Mesendoderm (in vitro differentiated cells): ENCODE measurements around the gene IFIT2.
"Not testable (repeated sequence)": the region's sequence is repeated elsewhere in the genome, so short reads cannot be mapped to it uniquely, and the experiment has no call there.

ENCODE experiments used
- DNase-seq: peaks from one replicate; pipeline ENCODE4 v3.0.0; 2013
- H2AK5ac ChIP-seq: 2 replicates; pipeline ENCODE4 v1.6.1; 2013; ENCODE audit warnings: low read length, inconsistent platforms
- H2BK120ac ChIP-seq: 2 replicates; pipeline ENCODE4 v1.6.1; 2013; ENCODE audit warnings: low read depth, mild to moderate bottlenecking, low read length, moderate library complexity, mixed read lengths
- H2BK15ac ChIP-seq: replicated peaks from 2 replicates; pipeline ENCODE4 v1.6.1; 2013; ENCODE audit warnings: low read depth, mild to moderate bottlenecking, moderate library complexity
- H2BK5ac ChIP-seq: 2 replicates; pipeline ENCODE4 v1.6.1; 2013; ENCODE audit warnings: low read length, inconsistent platforms
- H3K18ac ChIP-seq: 2 replicates; pipeline ENCODE4 v1.6.1; 2013; ENCODE audit warnings: mild to moderate bottlenecking, low read length, mixed read lengths
- H3K23ac ChIP-seq: one replicate; pipeline ENCODE4 v1.6.1; 2013; ENCODE audit warnings: low read length
- H3K27ac ChIP-seq: 2 replicates; pipeline ENCODE4 v1.5.1; 2013; ENCODE audit warnings: low read depth, mild to moderate bottlenecking, inconsistent platforms, low read length, moderate library complexity
- H3K27me3 ChIP-seq: 2 replicates; pipeline ENCODE4 v1.6.1; 2013; ENCODE audit warnings: low read length, control low read depth, mild to moderate bottlenecking, inconsistent platforms; ENCODE audit not compliant: insufficient read depth, poor library complexity
- H3K36me3 ChIP-seq: 2 replicates; pipeline ENCODE4 v1.6.1; 2013; ENCODE audit warnings: low read length, inconsistent platforms; ENCODE audit not compliant: control insufficient read depth, insufficient read depth
- H3K4ac ChIP-seq: one replicate; pipeline ENCODE4 v1.6.1; 2013; ENCODE audit warnings: low read depth, mild to moderate bottlenecking, low read length, moderate library complexity
- H3K4me1 ChIP-seq: 2 replicates; pipeline ENCODE4 v1.6.1; 2013; ENCODE audit warnings: low read depth, low read length, inconsistent platforms; ENCODE audit not compliant: control insufficient read depth
- H3K4me2 ChIP-seq: 2 replicates; pipeline ENCODE4 v1.6.1; 2013; ENCODE audit warnings: low read length
- H3K4me3 ChIP-seq: 2 replicates; pipeline ENCODE4 v1.5.1; 2013; ENCODE audit warnings: mild to moderate bottlenecking, low read length
- H3K56ac ChIP-seq: one replicate; pipeline ENCODE4 v1.6.1; 2013; ENCODE audit warnings: low read length
- H3K79me1 ChIP-seq: 2 replicates; pipeline ENCODE4 v1.6.1; 2013; ENCODE audit warnings: low read length, inconsistent platforms
- H3K79me2 ChIP-seq: 2 replicates; pipeline ENCODE4 v1.6.1; 2013; ENCODE audit warnings: mild to moderate bottlenecking, low read length; ENCODE audit not compliant: control insufficient read depth, insufficient read depth
- H3K9ac ChIP-seq: 2 replicates; pipeline ENCODE4 v1.6.1; 2013; ENCODE audit warnings: low read length, inconsistent platforms
- H4K5ac ChIP-seq: one replicate; pipeline ENCODE4 v1.6.1; 2013; ENCODE audit warnings: low read length
- H4K8ac ChIP-seq: one replicate; pipeline ENCODE4 v1.6.1; 2013; ENCODE audit warnings: low read depth, mild to moderate bottlenecking, control low read depth, low read length, moderate library complexity
- WGBS: extraction: QIAGEN DNeasy Blood & Tissue Kit; methylation state at CpG from one replicate; pipeline ENCODE4 v1.1.7; 2013; ENCODE audit warnings: low lambda C conversion rate, missing lambda C conversion rate; ENCODE audit not compliant: insufficient coverage; ENCODE audit errors: extremely low coverage; 5-methylcytosine and 5-hydroxymethylcytosine counted together

The IFIT2 gene

DNA sequence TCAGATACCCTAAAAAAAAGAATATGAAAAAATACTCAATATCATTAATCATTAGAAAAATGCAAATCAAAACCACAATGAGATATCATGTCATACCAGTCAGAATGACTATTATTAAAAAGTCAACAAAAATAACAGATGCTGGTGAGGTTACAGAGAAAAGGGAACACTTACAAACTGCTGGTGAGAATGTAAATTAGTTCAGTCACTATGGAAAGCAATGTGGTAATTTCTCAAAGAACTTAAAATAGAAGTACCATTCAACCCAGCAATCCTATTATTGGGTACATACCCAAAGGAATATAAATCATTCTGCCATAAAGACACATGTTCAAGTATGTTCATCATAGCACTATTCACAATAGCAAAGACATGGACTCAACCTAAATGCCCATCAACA is 23.2 kb downstream of the IFIT2 start:
- H2BK5ac ChIP-seq, H3K27me3 ChIP-seq, DNase-seq, H3K4me2 ChIP-seq, H2BK15ac ChIP-seq, H3K27ac ChIP-seq, H3K23ac ChIP-seq, H3K4me3 ChIP-seq, H2AK5ac ChIP-seq, H3K79me2 ChIP-seq, H3K4me1 ChIP-seq, H4K5ac ChIP-seq, H3K36me3 ChIP-seq, H3K79me1 ChIP-seq, H3K56ac ChIP-seq, H2BK120ac ChIP-seq, H4K8ac ChIP-seq, H3K9ac ChIP-seq, H3K4ac ChIP-seq, H3K18ac ChIP-seq: not testable (repeated sequence)

DNA sequence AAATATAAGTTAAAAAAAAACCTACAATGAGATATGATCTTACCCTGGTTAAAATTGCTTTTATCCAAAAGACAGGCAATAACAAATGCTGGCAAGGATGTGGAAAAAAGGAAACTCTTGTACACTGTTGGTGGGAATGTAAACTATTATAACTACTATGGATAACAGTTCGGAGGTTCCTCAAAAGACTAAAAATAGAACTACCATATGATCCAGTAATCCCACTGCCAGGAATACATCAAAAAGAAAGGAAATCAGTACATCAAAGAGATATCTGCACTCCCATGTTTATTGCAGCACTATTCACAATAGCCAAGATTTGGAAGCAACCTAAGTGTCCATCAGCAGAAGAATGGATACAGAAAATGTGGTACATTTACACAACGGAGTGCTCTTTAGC is 24.0 kb downstream of the IFIT2 start:
- not testable (repeated sequence) for H3K36me3 ChIP-seq, H2BK15ac ChIP-seq, H4K8ac ChIP-seq, H4K5ac ChIP-seq, H3K4ac ChIP-seq, H3K27me3 ChIP-seq, H2BK5ac ChIP-seq, H3K23ac ChIP-seq, H2BK120ac ChIP-seq, H3K4me3 ChIP-seq, H3K79me1 ChIP-seq, H3K9ac ChIP-seq, H3K79me2 ChIP-seq, H3K4me2 ChIP-seq, DNase-seq, H3K18ac ChIP-seq, H3K56ac ChIP-seq, H3K27ac ChIP-seq, H2AK5ac ChIP-seq
- WGBS: no CpG with 5 or more reads among the region's 2 CpGs
- peaks cover 12% of the 10 kb centered on the region for H3K4me1 ChIP-seq

DNA sequence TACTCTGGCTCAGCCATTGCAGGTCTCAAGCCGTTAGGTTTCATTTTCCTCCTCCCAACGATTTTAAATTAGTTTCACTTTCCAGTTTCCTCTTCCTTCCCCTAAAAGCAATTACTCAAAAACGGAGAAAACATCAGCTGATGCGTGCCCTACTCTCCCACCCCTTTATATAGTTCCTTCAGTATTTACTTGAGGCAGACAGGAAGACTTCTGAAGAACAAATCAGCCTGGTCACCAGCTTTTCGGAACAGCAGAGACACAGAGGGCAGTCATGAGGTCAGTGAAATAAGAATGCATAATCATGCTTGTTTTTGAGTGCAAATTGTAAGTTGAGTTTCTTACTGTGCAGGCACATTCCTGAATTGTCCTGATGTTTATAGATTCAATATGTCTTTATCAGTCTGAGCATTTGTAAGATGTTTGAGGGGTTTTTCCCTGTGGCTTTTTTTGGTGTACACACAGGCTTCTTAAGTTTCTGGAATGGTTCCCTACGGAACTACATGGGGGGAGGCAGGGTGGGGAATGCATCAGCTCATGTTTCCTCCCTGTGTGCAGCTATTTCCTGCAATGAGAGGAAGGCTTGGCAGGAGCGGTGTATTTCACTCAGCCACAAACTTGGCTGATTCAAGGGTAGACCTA is 26.1 kb downstream of the IFIT2 start, which contains the start of gene IFIT3:
Gene IFIT3 (plus strand): TSS at position 195 of the 639 bp plus-strand sequence. CDS start 77 bp downstream, at position 272.
- Histone ChIP-seq H3K56ac (peak within 1 kb of the TSS; percentile 73), H2AK5ac (no peak within 1 kb of the TSS), H4K8ac (peak within 1 kb of the TSS; percentile 84), H3K4ac (peak within 1 kb of the TSS; percentile 70), H3K18ac (peak within 1 kb of the TSS; percentile 94), H3K4me1 (peaks cover 15% of the 10 kb centered on the region), H3K9ac (peak within 1 kb of the TSS; percentile 41), H3K36me3 (no peaks in the 10 kb centered on the region), H3K27me3 (no peaks in the 10 kb centered on the region), H3K23ac (no peak within 1 kb of the TSS), H2BK15ac (no peak within 1 kb of the TSS), H3K4me2 (no peak within 1 kb of the TSS), H3K4me3 (no peak within 1 kb of the TSS), H2BK120ac (peak within 1 kb of the TSS; percentile 65), H2BK5ac (peak within 1 kb of the TSS; percentile 70), H4K5ac (peak within 1 kb of the TSS; percentile 60), H3K79me1 (no peaks in the 10 kb centered on the region), H3K27ac (peak within 1 kb of the TSS; percentile 83), H3K79me2 (no peaks in the 10 kb centered on the region)
- peak; percentile 72 for DNase-seq
- no CpG with 5 or more reads among the region's 7 CpGs for WGBS

DNA sequence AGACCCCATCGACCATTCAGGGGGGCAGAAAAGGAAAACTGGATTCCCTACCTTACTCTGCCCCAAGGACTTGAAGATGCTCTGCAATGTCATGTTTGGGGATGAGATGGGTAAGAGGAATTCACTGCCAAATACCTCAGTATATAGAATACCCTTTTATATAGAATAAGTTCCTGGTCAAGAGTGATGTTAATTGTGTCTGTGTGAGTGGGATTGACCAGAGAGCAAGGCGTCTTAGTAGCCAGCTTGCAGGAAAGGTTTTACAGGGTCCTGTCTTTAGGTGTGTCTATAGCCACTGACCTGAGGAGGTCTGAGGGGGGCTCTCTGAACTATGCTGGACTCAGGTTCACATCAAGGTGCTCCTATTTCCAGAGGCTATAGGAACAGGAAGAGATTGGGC is 27.3 kb downstream of the IFIT2 start:
- Histone ChIP-seq H3K4me1 (peaks cover 23% of the 10 kb centered on the region), H3K23ac (no peak overlapping the region), H3K4me2 (no peak overlapping the region), H3K79me1 (no peaks in the 10 kb centered on the region), H2BK15ac (no peak overlapping the region), H3K4me3 (no peak overlapping the region), H3K36me3 (no peaks in the 10 kb centered on the region), H4K5ac (no peak overlapping the region), H2BK120ac (peak overlapping the region; percentile 99), H3K9ac (peak overlapping the region; percentile 16), H3K18ac (peak overlapping the region; percentile 93), H3K27me3 (no peaks in the 10 kb centered on the region), H2BK5ac (peak overlapping the region; percentile 69), H2AK5ac (peak overlapping the region; percentile 91), H4K8ac (no peak overlapping the region), H3K27ac (peak overlapping the region; percentile 68), H3K56ac (peak overlapping the region; percentile 63), H3K79me2 (no peaks in the 10 kb centered on the region), H3K4ac (peak overlapping the region; percentile 86)
- WGBS: no CpG with 5 or more reads among the region's 2 CpGs
- DNase-seq: no peak

DNA sequence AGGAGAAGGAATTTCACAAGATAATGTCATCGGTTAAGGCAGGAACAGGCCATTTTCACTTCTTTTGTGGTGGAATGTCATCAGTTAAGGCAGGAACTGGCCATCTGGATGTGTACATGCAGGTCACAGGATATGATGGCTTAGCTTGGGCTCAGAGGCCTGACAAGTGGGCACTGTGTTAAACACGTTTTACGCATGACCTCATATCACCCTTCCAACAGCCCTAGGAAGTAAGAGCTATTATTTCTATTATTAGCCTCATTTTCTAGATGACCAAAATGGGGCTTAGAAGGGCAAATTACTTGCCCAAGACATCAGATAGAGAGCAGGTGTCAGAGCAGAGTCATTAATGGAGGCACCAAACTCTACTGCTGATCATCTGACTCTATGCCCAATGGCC is 28.2 kb downstream of the IFIT2 start:
- H3K4me1 ChIP-seq: peaks cover 24% of the 10 kb centered on the region
- H3K27ac ChIP-seq: peak overlapping the region; percentile 73
- not testable (repeated sequence) for H3K4me3 ChIP-seq, H3K56ac ChIP-seq, H2BK15ac ChIP-seq, H3K23ac ChIP-seq, H3K4me2 ChIP-seq, H2AK5ac ChIP-seq, H3K79me1 ChIP-seq, H3K79me2 ChIP-seq, H3K9ac ChIP-seq, H2BK5ac ChIP-seq, H4K5ac ChIP-seq, H3K27me3 ChIP-seq, DNase-seq, H3K36me3 ChIP-seq, H4K8ac ChIP-seq
- peak overlapping the region; percentile 85 for H3K18ac ChIP-seq
- WGBS: no CpG with 5 or more reads among the region's 3 CpGs
- H3K4ac ChIP-seq: peak overlapping the region; percentile 77
- H2BK120ac ChIP-seq: peak overlapping the region; percentile 99
